ENCODE results near the gene POLR3B.

DNA sequence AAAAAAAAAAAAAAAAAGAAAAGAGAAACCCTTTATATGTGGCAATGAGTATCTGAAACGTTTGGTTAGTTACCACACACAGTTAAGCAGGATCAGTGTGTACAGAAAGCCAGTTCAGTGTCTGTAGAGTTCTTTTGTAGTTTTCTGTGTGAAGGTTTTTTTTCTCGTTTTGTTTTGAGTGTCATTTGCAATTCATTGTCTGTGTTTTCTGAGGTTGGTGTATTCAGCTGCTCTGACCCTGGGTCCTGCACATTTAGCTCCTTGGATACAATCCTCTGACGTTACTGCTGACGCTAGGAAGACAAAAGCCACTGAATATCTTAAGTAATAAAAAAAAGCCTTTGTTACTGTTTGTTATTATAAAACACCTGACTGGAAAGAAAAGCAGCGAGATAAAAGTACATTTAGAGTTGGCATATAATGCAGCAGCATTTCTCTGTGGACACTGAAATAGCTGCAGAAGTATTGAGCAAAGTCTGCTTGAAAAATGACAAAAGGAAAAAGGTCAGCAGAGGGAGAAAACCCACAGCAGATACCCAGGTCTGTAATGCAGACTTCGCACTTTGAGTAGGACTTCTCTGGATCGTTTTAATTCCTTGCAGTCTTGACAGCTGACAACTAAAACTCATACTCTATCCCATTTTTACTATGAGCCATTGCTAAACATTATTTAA, 89.0 kb downstream of the POLR3B start:
- TF ChIP-seq EZH2 (IDR thresholded peaks at IDR 0.05; ENCODE audit: low read length) = no peak
- TF ChIP-seq CTCF (optimal IDR thresholded peaks at IDR 0.05 in 1 of 3, IDR thresholded peaks at IDR 0.05 in 1 of 3, conservative IDR thresholded peaks at IDR 0.05 in 1 of 3; ENCODE audit: extremely low read depth in 1 of 3, insufficient read depth in 2 of 3, low read length in 3 of 3) = no peak

Measured in keratinocyte (primary cell).